CD4-positive, alpha-beta T cell treated with Interleukin-21 for 1 hour (primary cell): ENCODE measurements around the gene DOCK4.

Experiments used
- DNase-seq: peaks from one replicate; pipeline ENCODE4 v3.0.0-alpha.2; 2020

DOCK4 gene

GRCh38 chr7:112186300-112186699 is 19.9 kb downstream of the DOCK4 start:
- DNase-seq: no peak

- no peak for DNase-seq
Observed at GRCh38 chr7:112185005-112185834, 21.0 kb downstream of the DOCK4 start.

GRCh38 chr7:112184455-112184854 is 21.7 kb downstream of the DOCK4 start:
- no peak for DNase-seq

- no peak for DNase-seq
Observed at GRCh38 chr7:112183266-112183665, 22.9 kb downstream of the DOCK4 start.

GRCh38 chr7:112182749-112183148 is 23.4 kb downstream of the DOCK4 start:
- DNase-seq: no peak

- DNase-seq: no peak
Observed at GRCh38 chr7:112180223-112180622, 26.0 kb downstream of the DOCK4 start.

GRCh38 chr7:112176693-112177415 is 29.3 kb downstream of the DOCK4 start:
- no peak for DNase-seq

GRCh38 chr7:112176241-112176640 is 30.0 kb downstream of the DOCK4 start:
- DNase-seq: no peak

GRCh38 chr7:112174192-112174591 is 32.0 kb downstream of the DOCK4 start:
- DNase-seq: no peak

GRCh38 chr7:112173568-112173905 is 32.7 kb downstream of the DOCK4 start:
- DNase-seq: no peak

GRCh38 chr7:112172870-112173567 is 33.2 kb downstream of the DOCK4 start:
- DNase-seq: no peak

GRCh38 chr7:112171673-112172072 is 34.5 kb downstream of the DOCK4 start:
- DNase-seq: no peak

- no peak for DNase-seq
Observed at GRCh38 chr7:112168915-112169314, 37.3 kb downstream of the DOCK4 start.

- DNase-seq: no peak
Observed at GRCh38 chr7:112167147-112167546, 39.1 kb downstream of the DOCK4 start.

GRCh38 chr7:112162784-112163506 is 43.3 kb downstream of the DOCK4 start:
- DNase-seq: no peak

- DNase-seq: no peak
Observed at GRCh38 chr7:112162142-112162766, 43.9 kb downstream of the DOCK4 start.

- no peak for DNase-seq
Observed at GRCh38 chr7:112161253-112162141, 44.7 kb downstream of the DOCK4 start.

- no peak for DNase-seq
Observed at GRCh38 chr7:112160771-112161150, 45.4 kb downstream of the DOCK4 start.

- no peak for DNase-seq
Observed at GRCh38 chr7:112160130-112160770, 45.9 kb downstream of the DOCK4 start.

GRCh38 chr7:112159351-112159750 is 46.8 kb downstream of the DOCK4 start:
- DNase-seq: no peak

GRCh38 chr7:112157072-112157471 is 49.1 kb downstream of the DOCK4 start:
- DNase-seq: no peak
